GM19452 (cell line): Measurements from ENCODE around the gene DBN1.

Experiments used
- ATAC-seq: cut with Tn5 transposase; IDR thresholded peaks from one replicate; pipeline ENCODE4 v1.9.1; 2021; ENCODE audit not compliant: unreplicated experiment

The DBN1 gene

GRCh38 chr5:177457852-177458681, 15.4 kb downstream of the DBN1 start:
- ATAC-seq, result no peak

GRCh38 chr5:177456976-177457851, 16.2 kb downstream of the DBN1 start:
- peak; percentile 37 for ATAC-seq

GRCh38 chr5:177456591-177456964, 16.9 kb downstream of the DBN1 start:
- ATAC-seq, result no peak

GRCh38 chr5:177455661-177456590, 17.5 kb downstream of the DBN1 start:
- ATAC-seq, result peak; percentile 17

DNA sequence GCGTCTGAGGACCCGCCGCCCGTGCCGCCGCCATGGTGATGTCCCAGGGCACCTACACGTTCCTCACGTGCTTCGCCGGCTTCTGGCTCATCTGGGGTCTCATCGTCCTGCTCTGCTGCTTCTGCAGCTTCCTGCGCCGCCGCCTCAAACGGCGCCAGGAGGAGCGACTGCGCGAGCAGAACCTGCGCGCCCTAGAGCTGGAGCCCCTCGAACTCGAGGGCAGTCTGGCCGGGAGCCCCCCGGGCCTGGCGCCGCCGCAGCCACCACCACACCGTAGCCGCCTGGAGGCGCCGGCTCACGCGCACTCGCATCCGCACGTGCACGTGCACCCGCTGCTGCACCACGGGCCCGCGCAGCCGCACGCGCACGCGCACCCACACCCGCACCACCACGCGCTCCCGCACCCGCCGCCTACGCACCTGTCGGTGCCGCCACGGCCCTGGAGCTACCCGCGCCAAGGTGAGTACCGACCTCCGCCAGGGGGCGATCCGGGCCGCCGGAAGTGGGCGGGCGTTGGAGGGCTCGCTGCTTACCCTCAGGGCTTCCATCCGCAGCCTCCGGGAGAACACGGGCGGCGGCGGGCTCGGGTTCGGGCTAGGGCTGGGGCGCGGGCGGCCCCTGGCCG, 18.3 kb downstream of the DBN1 start:
- peak; percentile 45 for ATAC-seq

- peak; percentile 54 for ATAC-seq
Measured at GRCh38 chr5:177454397-177455035, 18.9 kb downstream of the DBN1 start.

DNA sequence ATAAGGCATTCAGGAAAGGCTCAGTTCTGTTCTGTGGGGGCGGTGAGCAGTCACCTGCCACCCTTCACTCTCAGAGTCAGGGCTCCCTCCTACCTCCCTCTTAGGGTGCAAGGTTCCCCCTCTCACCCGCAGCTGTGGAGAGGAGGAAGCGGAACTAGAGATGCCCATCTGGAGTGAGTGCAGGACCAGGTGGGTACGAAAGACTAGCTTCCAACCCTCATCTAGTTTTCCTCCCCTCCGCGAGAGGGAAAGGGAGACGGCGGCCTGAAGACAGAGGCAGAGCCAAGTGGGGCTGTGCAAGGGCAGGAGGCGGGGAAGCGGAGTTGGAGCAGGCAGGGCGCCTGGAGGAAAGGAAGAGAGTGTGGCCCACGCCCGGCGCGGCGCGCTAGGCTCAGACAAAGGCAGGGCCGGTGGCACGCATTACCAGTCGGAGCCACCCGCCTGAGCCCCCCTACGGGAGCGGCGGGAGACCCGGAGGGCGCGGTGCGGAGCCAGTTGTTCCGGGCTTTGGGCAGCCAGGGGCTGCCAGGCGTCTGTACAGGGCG, 19.5 kb downstream of the DBN1 start:
- ATAC-seq, result peak; percentile 1

DNA sequence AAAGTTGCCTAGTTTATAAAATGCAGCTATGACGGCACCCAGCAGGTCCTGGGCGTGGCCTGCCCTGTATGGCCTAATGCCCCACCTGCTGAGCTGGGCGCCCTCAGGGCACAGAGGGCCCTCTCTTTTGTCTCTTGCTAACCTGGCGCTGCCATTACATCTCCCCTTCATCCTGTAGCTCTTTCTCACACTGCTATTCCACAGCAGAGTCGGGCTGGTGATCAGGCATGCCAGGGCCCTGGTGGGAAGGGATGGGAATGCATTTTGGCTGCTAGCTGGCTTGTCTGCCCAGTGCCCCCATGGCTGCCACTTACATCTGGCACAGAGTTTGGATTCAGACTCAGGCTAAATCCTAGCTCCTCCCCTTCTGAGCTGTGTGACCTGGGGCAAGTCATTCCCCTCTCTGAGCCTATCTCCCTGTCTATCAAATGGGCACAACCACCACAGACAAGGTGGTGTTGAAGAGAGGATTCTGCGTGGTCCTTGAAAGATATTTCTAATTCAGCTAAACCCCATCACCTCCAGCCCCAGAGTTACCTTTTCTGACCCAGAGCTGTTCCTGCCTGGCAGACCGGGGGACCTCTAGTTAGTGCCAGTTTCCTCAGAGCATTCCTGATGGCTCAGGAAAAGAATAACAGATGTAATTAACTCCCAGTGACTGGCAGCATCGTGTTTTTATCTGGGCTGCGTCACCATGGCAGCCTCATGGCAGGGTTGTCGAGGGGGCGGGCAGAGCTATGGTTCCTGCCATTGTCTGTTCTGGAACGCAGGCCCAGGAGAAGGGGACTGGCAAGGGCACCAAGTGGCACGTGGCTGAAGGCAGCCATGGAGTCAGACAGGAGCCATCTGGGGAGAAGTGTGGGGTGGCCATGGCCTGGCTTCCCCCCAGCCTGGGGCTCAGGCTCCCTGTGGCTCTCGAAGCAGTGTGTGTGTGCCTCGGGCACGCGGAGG, 20.5 kb downstream of the DBN1 start:
- no peak for ATAC-seq

- ATAC-seq, result no peak
Measured at GRCh38 chr5:177450667-177451424, 22.6 kb downstream of the DBN1 start.

DNA sequence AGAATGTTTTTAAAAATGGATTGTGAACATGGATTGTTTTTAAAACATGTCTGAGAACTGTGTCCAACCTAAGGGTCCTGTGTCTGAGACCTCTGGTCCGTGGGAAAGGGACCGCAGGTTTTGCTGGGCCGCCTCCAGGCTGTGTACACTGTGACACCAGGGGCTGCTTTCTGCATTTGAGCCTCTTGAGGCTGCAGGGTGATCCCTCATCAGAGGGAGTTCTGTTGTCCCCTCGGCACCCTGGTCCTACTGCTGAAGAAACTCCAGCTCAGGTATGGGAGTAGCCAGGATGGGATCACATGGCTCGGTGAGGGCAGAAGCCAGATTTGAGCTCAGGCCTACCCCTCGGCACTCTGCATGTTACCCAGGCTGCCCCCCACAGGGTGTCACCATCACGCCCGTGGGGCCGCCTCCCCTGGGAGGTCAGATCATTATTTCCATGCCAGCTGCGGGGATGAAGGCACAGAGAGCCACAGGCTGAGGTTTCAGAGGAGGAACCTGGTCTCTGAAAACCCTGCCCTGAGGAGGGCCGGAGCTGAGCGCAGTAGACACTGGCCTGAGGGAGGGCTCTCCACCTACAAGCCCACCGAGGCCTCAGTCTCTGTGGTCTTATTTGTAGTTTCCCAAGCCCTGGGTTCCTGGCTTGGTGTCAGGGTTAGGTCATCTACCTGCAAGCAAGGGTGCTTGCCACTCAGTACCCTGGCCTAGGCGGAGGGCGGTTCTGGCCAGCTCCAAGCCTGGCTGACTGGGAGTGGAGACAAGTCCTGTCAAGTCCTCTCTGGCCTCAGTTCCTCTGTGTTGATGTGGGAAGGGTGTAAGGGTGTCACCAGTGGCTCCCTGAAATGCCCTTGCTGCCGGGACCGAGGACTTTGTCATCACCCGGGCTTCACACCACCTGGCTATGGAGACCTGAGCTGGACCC, 24.0 kb downstream of the DBN1 start:
- ATAC-seq, result no peak

GRCh38 chr5:177448244-177448950, 25.0 kb downstream of the DBN1 start:
- no peak for ATAC-seq

- no peak for ATAC-seq
Measured at GRCh38 chr5:177447611-177448243, 25.7 kb downstream of the DBN1 start.

DNA sequence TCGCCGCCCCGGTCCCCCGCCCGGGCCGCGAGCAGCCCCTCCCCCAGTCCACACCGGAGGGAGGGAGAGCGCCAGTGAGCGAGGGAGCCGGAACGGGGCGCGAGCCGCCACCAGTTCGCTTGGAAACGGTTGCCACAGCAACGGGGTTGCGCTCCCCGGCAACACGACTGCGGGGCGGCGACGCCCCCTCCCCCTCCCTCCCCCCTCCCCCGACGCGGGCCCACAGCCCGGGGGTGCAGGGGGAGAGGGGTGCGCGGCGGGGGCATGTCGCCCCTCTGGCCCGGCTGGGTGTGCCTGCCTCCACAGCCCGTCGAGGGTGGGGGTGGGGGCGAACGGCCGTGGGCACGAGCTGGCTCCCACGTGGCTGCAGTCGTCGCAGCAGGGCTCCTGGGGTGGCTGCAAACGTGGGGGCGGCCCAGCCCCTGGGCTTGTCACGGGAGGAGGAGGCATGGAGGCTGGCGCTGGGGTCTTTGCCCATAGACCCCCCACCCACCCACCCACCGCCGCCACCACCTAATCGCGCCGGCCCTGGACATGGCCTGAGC, 26.3 kb downstream of the DBN1 start:
- ATAC-seq, result peak; percentile 44

DNA sequence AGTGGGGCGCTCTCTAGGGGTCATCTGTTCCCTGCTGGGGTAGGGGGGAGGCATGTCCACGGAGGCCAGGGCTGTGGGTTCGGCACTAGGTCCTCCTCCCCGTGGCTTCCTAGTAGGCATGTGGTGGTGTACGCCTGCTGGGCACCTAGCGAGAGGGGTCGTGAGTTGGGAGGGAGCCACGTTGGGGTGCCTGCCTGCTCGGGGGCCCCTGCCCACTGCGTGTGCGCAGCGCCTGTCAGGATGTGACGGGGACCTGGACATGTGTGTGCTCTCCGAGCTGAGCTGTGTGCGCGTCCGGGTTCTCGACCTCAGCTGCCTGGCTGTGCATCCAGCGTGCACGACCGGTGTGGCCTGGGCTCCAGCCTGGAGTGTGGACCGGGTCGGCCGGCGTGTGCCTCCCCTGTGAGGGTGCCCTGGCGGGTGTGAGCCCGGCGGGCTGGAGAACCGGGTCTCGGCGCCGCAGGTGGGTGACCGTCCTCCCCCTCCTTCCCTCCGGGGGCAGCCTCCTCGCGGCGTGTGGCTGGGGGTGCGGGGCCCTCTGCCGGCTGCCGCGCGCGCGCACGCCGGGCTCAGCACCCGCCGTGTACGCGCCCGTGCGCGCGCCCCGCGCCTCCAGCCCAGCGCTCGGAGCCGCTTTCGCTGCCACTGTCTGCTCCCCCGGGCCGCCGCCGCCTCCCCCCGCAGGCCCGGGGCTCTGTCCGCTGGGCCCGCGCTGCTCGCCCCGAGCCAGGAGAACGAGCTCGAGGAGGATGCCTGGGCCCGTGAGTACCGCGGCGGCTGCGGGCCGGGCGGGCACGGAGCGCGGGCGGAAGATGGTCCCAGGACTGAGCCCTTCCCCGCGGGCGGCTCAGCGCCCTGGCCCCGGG, 27.0 kb downstream of the DBN1 start, which contains the start of gene PRR7:
PRR7 (plus strand) TSS at position 615 of the 866 bp plus-strand sequence. CDS start 8,254 bp downstream, outside the sequence.
- ATAC-seq, result peak; percentile 59

DNA sequence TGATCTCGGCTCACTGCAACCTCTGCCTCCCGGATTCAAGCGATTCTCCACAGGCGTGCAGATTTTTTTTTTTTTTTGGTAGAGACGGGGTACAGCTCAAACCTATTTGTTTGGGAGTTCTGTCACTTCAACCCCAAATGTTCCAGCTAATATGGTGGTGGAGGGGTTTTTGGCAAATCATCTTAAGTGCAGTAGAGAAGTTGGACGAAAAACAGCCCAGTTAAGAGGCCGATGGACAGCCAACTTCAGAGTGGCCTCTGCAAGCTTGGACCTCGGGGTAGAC, 27.6 kb downstream of the DBN1 start:
- ATAC-seq, result no peak
